ENCODE results near the gene KCTD1. TPM values are rescaled to one million over a fixed set of nuclear protein-coding genes. Genes with fewer than 3 reads are reported as not detected.

The KCTD1 gene
- total RNA-seq, 1 donor from 2014 or later, result 31.8 TPM

GRCh38 chr18:26458526-26459232 is 89.7 kb downstream of the KCTD1 start:
- H3K27ac Mint-ChIP-seq (ENCODE audit: unreplicated experiment), result peak overlapping the region; percentile 81
- no peak for FAIRE-seq
- peak; percentile 78 for DNase-seq (ENCODE audit: low read depth)
- Histone ChIP-seq H3K4me1 (ENCODE audit: insufficient read depth, low read length) (peaks cover 26% of the 10 kb centered on the region), H2AFZ (ENCODE audit: low read depth, low read length) (peak overlapping the region; percentile 11), H3K79me2 (ENCODE audit: insufficient read depth, low read length) (no peaks in the 10 kb centered on the region), H4K20me1 (ENCODE audit: insufficient read depth, low read length) (no peaks in the 10 kb centered on the region), H3K27me3 (ENCODE audit: insufficient read depth, low read length) (no peaks in the 10 kb centered on the region), H3K27ac (ENCODE audit: low read depth, low read length) (peak overlapping the region; percentile 40), H3K4me2 (ENCODE audit: low read length) (peak overlapping the region; percentile 53), H3K36me3 (ENCODE audit: insufficient read depth, low read length) (peaks cover 8% of the 10 kb centered on the region), H3K9ac (ENCODE audit: low read length) (no peak overlapping the region), H3K4me3 (ENCODE audit: insufficient read depth, low read depth, low read length) (no peak overlapping the region), H3K9me3 (ENCODE audit: insufficient read depth, low read depth, low read length) (no peaks in the 10 kb centered on the region)
- H3K4me3 Mint-ChIP-seq (ENCODE audit: unreplicated experiment), result no peak overlapping the region
- no peaks in the 10 kb centered on the region for H3K9me3 Mint-ChIP-seq (ENCODE audit: unreplicated experiment)
- TF ChIP-seq CTCF (IDR thresholded peaks at IDR 0.05; ENCODE audit: insufficient read depth, low read depth, low read length) (no peak), EZH2 (IDR thresholded peaks at IDR 0.05; ENCODE audit: insufficient read depth, low read length) (no peak)
- H3K36me3 Mint-ChIP-seq (ENCODE audit: low read depth, unreplicated experiment), result peaks cover 25% of the 10 kb centered on the region
- H3K4me1 Mint-ChIP-seq (ENCODE audit: low read depth, unreplicated experiment), result peaks cover 21% of the 10 kb centered on the region
- no peaks in the 10 kb centered on the region for H3K27me3 Mint-ChIP-seq (ENCODE audit: low read depth, unreplicated experiment)

- DNase-seq (ENCODE audit: low read depth) (no peak), FAIRE-seq (no peak)
- Mint-ChIP-seq H3K27me3 (ENCODE audit: low read depth, unreplicated experiment) (no peaks in the 10 kb centered on the region), H3K36me3 (ENCODE audit: low read depth, unreplicated experiment) (peaks cover 27% of the 10 kb centered on the region), H3K4me1 (ENCODE audit: low read depth, unreplicated experiment) (peaks cover 24% of the 10 kb centered on the region), H3K27ac (ENCODE audit: unreplicated experiment) (no peak overlapping the region), H3K9me3 (ENCODE audit: unreplicated experiment) (no peaks in the 10 kb centered on the region), H3K4me3 (ENCODE audit: unreplicated experiment) (no peak overlapping the region)
- Histone ChIP-seq H3K9me3 (ENCODE audit: insufficient read depth, low read depth, low read length) (no peaks in the 10 kb centered on the region), H3K4me2 (ENCODE audit: low read length) (no peak overlapping the region), H3K27me3 (ENCODE audit: insufficient read depth, low read length) (no peaks in the 10 kb centered on the region), H3K9ac (ENCODE audit: low read length) (no peak overlapping the region), H3K27ac (ENCODE audit: low read depth, low read length) (no peak overlapping the region), H3K4me3 (ENCODE audit: insufficient read depth, low read depth, low read length) (no peak overlapping the region), H3K4me1 (ENCODE audit: insufficient read depth, low read length) (peaks cover 26% of the 10 kb centered on the region), H3K79me2 (ENCODE audit: insufficient read depth, low read length) (no peaks in the 10 kb centered on the region), H4K20me1 (ENCODE audit: insufficient read depth, low read length) (no peaks in the 10 kb centered on the region), H2AFZ (ENCODE audit: low read depth, low read length) (no peak overlapping the region), H3K36me3 (ENCODE audit: insufficient read depth, low read length) (peaks cover 8% of the 10 kb centered on the region)
- TF ChIP-seq CTCF (IDR thresholded peaks at IDR 0.05; ENCODE audit: insufficient read depth, low read depth, low read length) (no peak), EZH2 (IDR thresholded peaks at IDR 0.05; ENCODE audit: insufficient read depth, low read length) (no peak)
Measured at GRCh38 chr18:26457611-26458353, 90.6 kb downstream of the KCTD1 start.

Measured in astrocyte (in vitro differentiated cells and primary cell).